Panc1 (cell line): ENCODE results near the gene ARHGAP20. TPM values are rescaled to one million over a fixed set of nuclear protein-coding genes. Genes with fewer than 3 reads are reported as not detected.

Source experiments
- ATAC-seq: fragments of 200-7000 bp; cut with Tn5 transposase; 2 replicates; pipeline ENCODE4 v1.9.1; 2020; ENCODE audit warnings: mild to moderate bottlenecking, moderate library complexity
- BruUV-seq: library from RNA; stranded (reverse); fragments of 400-500 nt; replicated peaks from 2 replicates; lab custom pipeline; 2021; lab: Mats Ljungman, UMichigan
- CTCF ChIA-PET: fragments of 300-600 bp; sonication (Branson Sonifier 250); formaldehyde crosslinking; loops from one replicate; lab custom pipeline; 2022; ENCODE audit warnings: antibody characterized with exemption; lab: Charles Lee
- POLR2A ChIA-PET: fragments of 300-600 bp; sonication (Branson Sonifier 250); formaldehyde crosslinking; loops from one replicate; lab custom pipeline; 2022; ENCODE audit warnings: antibody characterized with exemption; lab: Charles Lee
- DNase-seq: peaks from one replicate; pipeline ENCODE4 v3.0.0-alpha.2; 2010; ENCODE audit warnings: low read depth, low spot score
- H3K27ac ChIP-seq: 2 replicates; pipeline ENCODE4 v1.5.1; 2011; ENCODE audit warnings: mild to moderate bottlenecking, low read length, inconsistent platforms
- H3K27me3 ChIP-seq: fragments of 200-500 bp; sonication (Bioruptor generic); 2 replicates; pipeline ENCODE4 v1.6.0; 2014; ENCODE audit warnings: low read length, inconsistent platforms; ENCODE audit not compliant: control insufficient read depth, insufficient read depth
- H3K36me3 ChIP-seq: fragments of 200-500 bp; sonication (Bioruptor generic); 2 replicates; pipeline ENCODE4 v1.5.1; 2014; ENCODE audit warnings: inconsistent platforms, mild to moderate bottlenecking, low read length, moderate library complexity; ENCODE audit not compliant: control insufficient read depth, insufficient read depth
- H3K4me1 ChIP-seq: 2 replicates; pipeline ENCODE4 v1.5.1; 2011; ENCODE audit warnings: inconsistent platforms, mild to moderate bottlenecking, low read length, moderate library complexity; ENCODE audit not compliant: control insufficient read depth, insufficient read depth
- H3K4me3 ChIP-seq, 2 experiments: 2 replicates each; pipeline ENCODE4 v1.5.1; 2011 to 2012; ENCODE audit warnings: low read depth in 2 of 2, low read length in 2 of 2, mild to moderate bottlenecking in 2 of 2, inconsistent platforms in 1 of 2, moderate library complexity in 1 of 2
- H3K9me3 ChIP-seq: fragments of 200-500 bp; sonication (Bioruptor generic); 2 replicates; pipeline ENCODE4 v1.5.1; 2014; ENCODE audit warnings: low read depth, mild to moderate bottlenecking, inconsistent platforms, low read length, moderate library complexity; ENCODE audit not compliant: control insufficient read depth, insufficient read depth
- CTCF ChIP-seq: fragments of 450-650 bp; IDR thresholded peaks from 2 replicates; pipeline ENCODE4 v1.5.1; 2017; ENCODE audit warnings: mild to moderate bottlenecking
- POLR2AphosphoS5 ChIP-seq: IDR thresholded peaks from 2 replicates; pipeline ENCODE4 v1.6.1; 2012; ENCODE audit warnings: mild to moderate bottlenecking, low read depth, low read length, moderate library complexity
- SIN3A ChIP-seq: IDR thresholded peaks from 2 replicates; pipeline ENCODE4 v1.6.1; 2012; ENCODE audit warnings: low read depth, mild to moderate bottlenecking, low read length, moderate library complexity, borderline replicate concordance; ENCODE audit not compliant: insufficient read depth
- TCF7L2 ChIP-seq: IDR thresholded peaks from 2 replicates; pipeline ENCODE4 v1.6.1; 2011; ENCODE audit warnings: mild to moderate bottlenecking, low read depth, low read length, inconsistent platforms
- in situ Hi-C: cut with HindIII; loops from 2 replicates; pipeline ENCODE4 v1.10.0; 2016; ENCODE audit warnings: low sequenced_read_pairs, low pct_unique_long_range_greater_than_20kb
- intact Hi-C: fragments of 100-400 bp; cut with micrococcal nuclease; formaldehyde crosslinking; loops from one replicate; pipeline ENCODE4 v1.10.0; 2022; ENCODE audit not compliant: unreplicated experiment
- total RNA-seq: library from RNA; stranded (reverse); gene quantifications from one replicate; pipeline ENCODE4 v1.2.1, GENCODE V29; 2021; ENCODE audit not compliant: unreplicated experiment
- TF ChIP-seq, protein P1 (sequence below), 2 experiments: IDR thresholded peaks; 2 replicates each; pipeline ENCODE4 v1.6.1; 2011 to 2012; ENCODE audit warnings: low read depth in 2 of 2, control low read depth in 1 of 2, low read length in 1 of 2, mild to moderate bottlenecking in 1 of 2, moderate library complexity in 1 of 2; ENCODE audit not compliant: insufficient read depth in 1 of 2

The ARHGAP20 gene
- total RNA-seq, 1 experiment from 2014 or later = 0.05 TPM

DNA sequence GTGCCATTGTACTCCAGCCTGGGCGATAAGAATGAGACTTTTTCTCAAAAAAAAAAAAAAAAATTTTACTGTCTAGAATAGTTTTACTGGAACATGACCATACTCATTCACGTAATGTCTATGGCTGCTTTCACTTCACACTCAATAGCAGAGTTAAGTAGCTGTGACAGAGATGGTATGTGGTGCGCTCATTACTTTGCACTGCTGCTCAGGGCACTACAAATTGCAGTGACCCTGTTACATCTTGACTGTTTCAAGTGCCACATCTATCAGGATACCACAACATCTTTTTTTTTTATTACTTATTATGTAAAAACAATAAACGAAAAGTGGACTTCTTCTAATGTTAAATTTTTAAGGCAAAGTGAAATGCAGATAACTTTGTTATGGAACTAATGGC is 110.3 kb downstream of the ARHGAP20 start:
- no peaks in the 10 kb centered on the region for H3K4me1 ChIP-seq
- DNase-seq (no peak), ATAC-seq (no peak)
- no peak overlapping the region for H3K4me3 ChIP-seq
- no peaks in the 10 kb centered on the region for H3K27me3 ChIP-seq
- no peaks in the 10 kb centered on the region for H3K9me3 ChIP-seq
- intact Hi-C loops = no loop called here
- BruUV-seq = no TSS peak
- ChIA-PET POLR2A (interaction anchor here (0.7 kb wide), 1 partner anchor 21 kb away, joined by 10 read pairs; no protein-coding TSS in a partner anchor), CTCF (no interaction called here)
- no peak overlapping the region for H3K27ac ChIP-seq
- TF ChIP-seq CTCF (no peak), TCF7L2 (no peak), POLR2AphosphoS5 (no peak), SIN3A (no peak)
- TF ChIP-seq, protein P1, sequence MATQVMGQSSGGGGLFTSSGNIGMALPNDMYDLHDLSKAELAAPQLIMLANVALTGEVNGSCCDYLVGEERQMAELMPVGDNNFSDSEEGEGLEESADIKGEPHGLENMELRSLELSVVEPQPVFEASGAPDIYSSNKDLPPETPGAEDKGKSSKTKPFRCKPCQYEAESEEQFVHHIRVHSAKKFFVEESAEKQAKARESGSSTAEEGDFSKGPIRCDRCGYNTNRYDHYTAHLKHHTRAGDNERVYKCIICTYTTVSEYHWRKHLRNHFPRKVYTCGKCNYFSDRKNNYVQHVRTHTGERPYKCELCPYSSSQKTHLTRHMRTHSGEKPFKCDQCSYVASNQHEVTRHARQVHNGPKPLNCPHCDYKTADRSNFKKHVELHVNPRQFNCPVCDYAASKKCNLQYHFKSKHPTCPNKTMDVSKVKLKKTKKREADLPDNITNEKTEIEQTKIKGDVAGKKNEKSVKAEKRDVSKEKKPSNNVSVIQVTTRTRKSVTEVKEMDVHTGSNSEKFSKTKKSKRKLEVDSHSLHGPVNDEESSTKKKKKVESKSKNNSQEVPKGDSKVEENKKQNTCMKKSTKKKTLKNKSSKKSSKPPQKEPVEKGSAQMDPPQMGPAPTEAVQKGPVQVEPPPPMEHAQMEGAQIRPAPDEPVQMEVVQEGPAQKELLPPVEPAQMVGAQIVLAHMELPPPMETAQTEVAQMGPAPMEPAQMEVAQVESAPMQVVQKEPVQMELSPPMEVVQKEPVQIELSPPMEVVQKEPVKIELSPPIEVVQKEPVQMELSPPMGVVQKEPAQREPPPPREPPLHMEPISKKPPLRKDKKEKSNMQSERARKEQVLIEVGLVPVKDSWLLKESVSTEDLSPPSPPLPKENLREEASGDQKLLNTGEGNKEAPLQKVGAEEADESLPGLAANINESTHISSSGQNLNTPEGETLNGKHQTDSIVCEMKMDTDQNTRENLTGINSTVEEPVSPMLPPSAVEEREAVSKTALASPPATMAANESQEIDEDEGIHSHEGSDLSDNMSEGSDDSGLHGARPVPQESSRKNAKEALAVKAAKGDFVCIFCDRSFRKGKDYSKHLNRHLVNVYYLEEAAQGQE (IDR thresholded peaks at IDR 0.05; ENCODE audit: insufficient read depth in 1 of 2, low read depth in 2 of 2, low read length in 1 of 2) = no peak
- in situ Hi-C loops = no loop called here
- H3K36me3 ChIP-seq = no peaks in the 10 kb centered on the region

- Histone ChIP-seq H3K4me3 (no peak overlapping the region), H3K9me3 (no peaks in the 10 kb centered on the region), H3K27me3 (no peaks in the 10 kb centered on the region), H3K27ac (no peak overlapping the region), H3K4me1 (no peaks in the 10 kb centered on the region), H3K36me3 (no peaks in the 10 kb centered on the region)
- ATAC-seq (no peak; the same call in 1 of the 2 replicates), DNase-seq (no peak)
- intact Hi-C loops (no loop called here), in situ Hi-C loops (no loop called here)
- BruUV-seq = no TSS peak
- ChIA-PET POLR2A (no interaction called here), CTCF (no interaction called here)
- no peak for TF ChIP-seq SIN3A
- no peak for TF ChIP-seq CTCF
- no peak for TF ChIP-seq POLR2AphosphoS5
- TF ChIP-seq, protein P1 (IDR thresholded peaks at IDR 0.05; ENCODE audit: insufficient read depth in 1 of 2, low read depth in 2 of 2, low read length in 1 of 2) = no peak
- TF ChIP-seq TCF7L2 = no peak
These were observed 111.9 kb downstream of the ARHGAP20 start for GRCh38 chr11:110600322-110600721.
